ENCODE data around the gene CA9. TPM values are rescaled to one million over a fixed set of nuclear protein-coding genes. Genes with fewer than 3 reads are reported as not detected.
"Not testable (repeated sequence)": the region's sequence is repeated elsewhere in the genome, so short reads cannot be mapped to it uniquely, and the experiment has no call there.

Gene CA9
- polyA plus RNA-seq, 2 donors: 0.18 to 0.94 TPM

- H3K4me1 ChIP-seq (ENCODE audit: control insufficient read depth in 2 of 2, insufficient read depth in 2 of 2, low read length in 1 of 2); H3K27me3 ChIP-seq (ENCODE audit: control insufficient read depth in 1 of 2, insufficient read depth in 2 of 2, low read length in 2 of 2); H3K36me3 ChIP-seq (ENCODE audit: control insufficient read depth in 2 of 2, insufficient read depth in 2 of 2, low read length in 1 of 2); H3K9me3 ChIP-seq (ENCODE audit: control insufficient read depth in 2 of 2, insufficient read depth in 1 of 2, low read depth in 1 of 2, low read length in 1 of 2); H3K4me3 ChIP-seq (ENCODE audit: low read depth in 1 of 2, low read length in 2 of 2); H3K27ac ChIP-seq (ENCODE audit: low read depth in 2 of 2, low read length in 1 of 2): not testable (repeated sequence)
- 46 to 67% methylated on average over 1 of the region's 1 CpG for WGBS, 2 donors
Observed at GRCh38 chr9:35639225-35639624, 34.5 kb upstream of the CA9 start.

- Histone ChIP-seq H3K9me3 (ENCODE audit: control insufficient read depth in 2 of 2, insufficient read depth in 1 of 2, low read depth in 1 of 2, low read length in 1 of 2) (no peaks in the 10 kb centered on the region), H3K27me3 (ENCODE audit: control insufficient read depth in 1 of 2, insufficient read depth in 2 of 2, low read length in 2 of 2) (no peaks in the 10 kb centered on the region), H3K4me1 (ENCODE audit: control insufficient read depth in 2 of 2, insufficient read depth in 2 of 2, low read length in 1 of 2) (no peaks in the 10 kb centered on the region), H3K27ac (ENCODE audit: low read depth in 2 of 2, low read length in 1 of 2) (no peak overlapping the region), H3K36me3 (ENCODE audit: control insufficient read depth in 2 of 2, insufficient read depth in 2 of 2, low read length in 1 of 2) (peaks cover 0 to 3% of the 10 kb centered on the region in 2 donors), H3K4me3 (ENCODE audit: low read depth in 1 of 2, low read length in 2 of 2) (no peak overlapping the region)
- 80 to 85% methylated on average over 1 of the region's 1 CpG for WGBS, 2 donors
Observed at GRCh38 chr9:35639631-35640030, 34.1 kb upstream of the CA9 start.

GRCh38 chr9:35640431-35640830 is 33.3 kb upstream of the CA9 start:
- H3K4me3 ChIP-seq (ENCODE audit: low read depth in 1 of 2, low read length in 2 of 2); H3K4me1 ChIP-seq (ENCODE audit: control insufficient read depth in 2 of 2, insufficient read depth in 2 of 2, low read length in 1 of 2); H3K27ac ChIP-seq (ENCODE audit: low read depth in 2 of 2, low read length in 1 of 2); H3K27me3 ChIP-seq (ENCODE audit: control insufficient read depth in 1 of 2, insufficient read depth in 2 of 2, low read length in 2 of 2); H3K36me3 ChIP-seq (ENCODE audit: control insufficient read depth in 2 of 2, insufficient read depth in 2 of 2, low read length in 1 of 2); H3K9me3 ChIP-seq (ENCODE audit: control insufficient read depth in 2 of 2, insufficient read depth in 1 of 2, low read depth in 1 of 2, low read length in 1 of 2): not testable (repeated sequence)
- 96 to 98% methylated on average over 15 of the region's 15 CpGs for WGBS, 2 donors

- not testable (repeated sequence) for H3K27me3 ChIP-seq (ENCODE audit: control insufficient read depth in 1 of 2, insufficient read depth in 2 of 2, low read length in 2 of 2); H3K4me1 ChIP-seq (ENCODE audit: control insufficient read depth in 2 of 2, insufficient read depth in 2 of 2, low read length in 1 of 2); H3K27ac ChIP-seq (ENCODE audit: low read depth in 2 of 2, low read length in 1 of 2); H3K4me3 ChIP-seq (ENCODE audit: low read depth in 1 of 2, low read length in 2 of 2); H3K36me3 ChIP-seq (ENCODE audit: control insufficient read depth in 2 of 2, insufficient read depth in 2 of 2, low read length in 1 of 2); H3K9me3 ChIP-seq (ENCODE audit: control insufficient read depth in 2 of 2, insufficient read depth in 1 of 2, low read depth in 1 of 2, low read length in 1 of 2)
- WGBS, 2 donors: 85 to 94% methylated on average over 3 of the region's 3 CpGs
Observed at GRCh38 chr9:35641478-35641877, 32.2 kb upstream of the CA9 start.

GRCh38 chr9:35643046-35643445 is 30.7 kb upstream of the CA9 start:
- H3K27ac ChIP-seq (ENCODE audit: low read depth in 2 of 2, low read length in 1 of 2): no peak overlapping the region
- no peaks in the 10 kb centered on the region for H3K4me1 ChIP-seq (ENCODE audit: control insufficient read depth in 2 of 2, insufficient read depth in 2 of 2, low read length in 1 of 2)
- H3K27me3 ChIP-seq (ENCODE audit: control insufficient read depth in 1 of 2, insufficient read depth in 2 of 2, low read length in 2 of 2): no peaks in the 10 kb centered on the region
- H3K9me3 ChIP-seq (ENCODE audit: control insufficient read depth in 2 of 2, insufficient read depth in 1 of 2, low read depth in 1 of 2, low read length in 1 of 2): no peaks in the 10 kb centered on the region
- peaks cover 0 to 3% of the 10 kb centered on the region in 2 donors for H3K36me3 ChIP-seq (ENCODE audit: control insufficient read depth in 2 of 2, insufficient read depth in 2 of 2, low read length in 1 of 2)
- 94% methylated on average over 12 of the region's 12 CpGs for WGBS, 2 donors
- H3K4me3 ChIP-seq (ENCODE audit: low read depth in 1 of 2, low read length in 2 of 2): no peak overlapping the region

- not testable (repeated sequence) for H3K9me3 ChIP-seq (ENCODE audit: control insufficient read depth in 2 of 2, insufficient read depth in 1 of 2, low read depth in 1 of 2, low read length in 1 of 2); H3K4me1 ChIP-seq (ENCODE audit: control insufficient read depth in 2 of 2, insufficient read depth in 2 of 2, low read length in 1 of 2); H3K27me3 ChIP-seq (ENCODE audit: control insufficient read depth in 1 of 2, insufficient read depth in 2 of 2, low read length in 2 of 2); H3K36me3 ChIP-seq (ENCODE audit: control insufficient read depth in 2 of 2, insufficient read depth in 2 of 2, low read length in 1 of 2)
- 28 to 29% methylated on average over 10 of the region's 10 CpGs for WGBS, 2 donors
- Histone ChIP-seq H3K27ac (ENCODE audit: low read depth in 2 of 2, low read length in 1 of 2) (peak overlapping the region; percentile 12 to 84), H3K4me3 (ENCODE audit: low read depth in 1 of 2, low read length in 2 of 2) (peak overlapping the region; percentile 48 to 54)
Observed at GRCh38 chr9:35645736-35646135, 28.0 kb upstream of the CA9 start.

GRCh38 chr9:35646153-35646532 is 27.6 kb upstream of the CA9 start:
- Histone ChIP-seq H3K36me3 (ENCODE audit: control insufficient read depth in 2 of 2, insufficient read depth in 2 of 2, low read length in 1 of 2) (no peaks in the 10 kb centered on the region), H3K4me3 (ENCODE audit: low read depth in 1 of 2, low read length in 2 of 2) (peak overlapping the region; percentile 48 to 54), H3K4me1 (ENCODE audit: control insufficient read depth in 2 of 2, insufficient read depth in 2 of 2, low read length in 1 of 2) (no peaks in the 10 kb centered on the region), H3K9me3 (ENCODE audit: control insufficient read depth in 2 of 2, insufficient read depth in 1 of 2, low read depth in 1 of 2, low read length in 1 of 2) (no peaks in the 10 kb centered on the region), H3K27ac (ENCODE audit: low read depth in 2 of 2, low read length in 1 of 2) (peak overlapping the region; percentile 76 to 84), H3K27me3 (ENCODE audit: control insufficient read depth in 1 of 2, insufficient read depth in 2 of 2, low read length in 2 of 2) (no peaks in the 10 kb centered on the region)
- WGBS, 2 donors: 1 to 5% methylated on average over 11 of the region's 11 CpGs

GRCh38 chr9:35646533-35647265 is 27.0 kb upstream of the CA9 start:
- H3K27ac ChIP-seq (ENCODE audit: low read depth in 2 of 2, low read length in 1 of 2): peak overlapping the region; percentile 76 to 84
- H3K27me3 ChIP-seq (ENCODE audit: control insufficient read depth in 1 of 2, insufficient read depth in 2 of 2, low read length in 2 of 2): no peaks in the 10 kb centered on the region
- WGBS, 2 donors: 0% methylated on average over 55 to 58 of the region's 58 CpGs
- H3K36me3 ChIP-seq (ENCODE audit: control insufficient read depth in 2 of 2, insufficient read depth in 2 of 2, low read length in 1 of 2): no peaks in the 10 kb centered on the region
- H3K9me3 ChIP-seq (ENCODE audit: control insufficient read depth in 2 of 2, insufficient read depth in 1 of 2, low read depth in 1 of 2, low read length in 1 of 2): no peaks in the 10 kb centered on the region
- peak overlapping the region; percentile 48 to 54 for H3K4me3 ChIP-seq (ENCODE audit: low read depth in 1 of 2, low read length in 2 of 2)
- no peaks in the 10 kb centered on the region for H3K4me1 ChIP-seq (ENCODE audit: control insufficient read depth in 2 of 2, insufficient read depth in 2 of 2, low read length in 1 of 2)

GRCh38 chr9:35649431-35650340 is 24.0 kb upstream of the CA9 start:
- 43 to 58% methylated on average over 26 of the region's 26 CpGs for WGBS, 2 donors
- Histone ChIP-seq H3K4me1 (ENCODE audit: control insufficient read depth in 2 of 2, insufficient read depth in 2 of 2, low read length in 1 of 2) (no peaks in the 10 kb centered on the region), H3K4me3 (ENCODE audit: low read depth in 1 of 2, low read length in 2 of 2) (peak overlapping the region; percentile 23 to 34)

More at GRCh38 chr9:35649431-35650340, 24.0 kb upstream of the CA9 start:
- no peaks in the 10 kb centered on the region for H3K27me3 ChIP-seq (ENCODE audit: control insufficient read depth in 1 of 2, insufficient read depth in 2 of 2, low read length in 2 of 2)
- no peaks in the 10 kb centered on the region for H3K9me3 ChIP-seq (ENCODE audit: control insufficient read depth in 2 of 2, insufficient read depth in 1 of 2, low read depth in 1 of 2, low read length in 1 of 2)
- peak overlapping the region; percentile 2 to 38 for H3K27ac ChIP-seq (ENCODE audit: low read depth in 2 of 2, low read length in 1 of 2)
- H3K36me3 ChIP-seq (ENCODE audit: control insufficient read depth in 2 of 2, insufficient read depth in 2 of 2, low read length in 1 of 2): no peaks in the 10 kb centered on the region
